ENCODE measurements around the gene MXRA8. TPM values are rescaled to one million over a fixed set of nuclear protein-coding genes. Genes with fewer than 3 reads are reported as not detected.

The MXRA8 gene
- total RNA-seq, 1 donor from 2014 or later: 106 TPM

DNA sequence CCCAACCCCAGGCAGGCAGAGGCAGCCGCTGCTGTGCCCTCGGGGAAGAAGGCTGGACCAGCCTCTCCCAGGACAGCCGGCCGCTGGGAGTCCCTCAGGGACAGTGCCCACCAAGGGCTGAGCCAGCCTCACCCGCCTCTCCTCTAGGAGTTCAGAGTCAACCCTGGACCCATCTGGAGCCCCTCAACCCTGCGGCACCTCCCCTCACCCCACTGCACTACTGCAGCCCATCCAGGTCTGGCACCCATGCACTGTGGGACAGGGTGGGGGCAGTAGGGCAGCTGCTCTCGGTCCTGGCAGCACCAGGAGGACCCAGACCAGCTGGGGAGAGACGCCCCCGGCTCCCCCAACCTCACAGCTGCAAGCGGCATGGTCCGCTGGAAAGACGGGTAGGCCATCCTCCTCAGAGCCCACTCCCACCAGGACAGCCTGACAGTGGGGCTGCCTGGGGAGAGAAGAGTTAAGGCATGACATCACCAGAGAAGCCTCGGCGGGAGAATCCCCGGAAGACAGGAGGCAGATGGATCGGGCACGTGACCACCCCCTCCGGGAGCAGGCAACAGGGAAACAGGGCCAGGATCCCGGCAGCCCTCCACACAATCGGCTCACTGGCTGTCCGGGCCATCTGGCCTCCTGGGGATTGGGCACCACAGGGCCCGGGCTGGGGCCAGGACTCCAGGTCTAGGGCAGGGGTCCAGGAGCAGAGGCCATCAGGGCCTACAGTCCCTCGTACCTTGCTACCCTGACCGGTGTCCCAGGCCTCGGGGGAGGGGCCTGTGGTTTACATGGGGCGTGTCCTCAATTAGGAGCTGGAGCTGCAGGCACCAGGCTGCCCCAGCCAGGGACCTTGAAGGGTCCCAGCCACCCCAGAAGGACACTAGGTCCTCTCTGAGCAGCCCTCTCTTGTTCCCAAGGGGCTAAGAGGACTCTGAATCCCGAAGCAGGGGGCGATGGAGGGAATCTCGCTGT is 53.7 kb downstream of the MXRA8 start:
- peak; percentile 31 for DNase-seq (ENCODE audit: low read depth)
- no peaks in the 10 kb centered on the region for H3K27me3 ChIP-seq (ENCODE audit: control insufficient read depth, insufficient read depth, low read length)
- peak overlapping the region; percentile 6 for H3K4me3 ChIP-seq (ENCODE audit: low read depth, low read length)
- peaks cover 1% of the 10 kb centered on the region for H3K36me3 ChIP-seq (ENCODE audit: control insufficient read depth, insufficient read depth, low read length)
- TF ChIP-seq, protein P1, sequence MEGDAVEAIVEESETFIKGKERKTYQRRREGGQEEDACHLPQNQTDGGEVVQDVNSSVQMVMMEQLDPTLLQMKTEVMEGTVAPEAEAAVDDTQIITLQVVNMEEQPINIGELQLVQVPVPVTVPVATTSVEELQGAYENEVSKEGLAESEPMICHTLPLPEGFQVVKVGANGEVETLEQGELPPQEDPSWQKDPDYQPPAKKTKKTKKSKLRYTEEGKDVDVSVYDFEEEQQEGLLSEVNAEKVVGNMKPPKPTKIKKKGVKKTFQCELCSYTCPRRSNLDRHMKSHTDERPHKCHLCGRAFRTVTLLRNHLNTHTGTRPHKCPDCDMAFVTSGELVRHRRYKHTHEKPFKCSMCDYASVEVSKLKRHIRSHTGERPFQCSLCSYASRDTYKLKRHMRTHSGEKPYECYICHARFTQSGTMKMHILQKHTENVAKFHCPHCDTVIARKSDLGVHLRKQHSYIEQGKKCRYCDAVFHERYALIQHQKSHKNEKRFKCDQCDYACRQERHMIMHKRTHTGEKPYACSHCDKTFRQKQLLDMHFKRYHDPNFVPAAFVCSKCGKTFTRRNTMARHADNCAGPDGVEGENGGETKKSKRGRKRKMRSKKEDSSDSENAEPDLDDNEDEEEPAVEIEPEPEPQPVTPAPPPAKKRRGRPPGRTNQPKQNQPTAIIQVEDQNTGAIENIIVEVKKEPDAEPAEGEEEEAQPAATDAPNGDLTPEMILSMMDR (IDR thresholded peaks at IDR 0.05; ENCODE audit: insufficient read depth, low read length, poor library complexity, severe bottlenecking): no peak

DNA sequence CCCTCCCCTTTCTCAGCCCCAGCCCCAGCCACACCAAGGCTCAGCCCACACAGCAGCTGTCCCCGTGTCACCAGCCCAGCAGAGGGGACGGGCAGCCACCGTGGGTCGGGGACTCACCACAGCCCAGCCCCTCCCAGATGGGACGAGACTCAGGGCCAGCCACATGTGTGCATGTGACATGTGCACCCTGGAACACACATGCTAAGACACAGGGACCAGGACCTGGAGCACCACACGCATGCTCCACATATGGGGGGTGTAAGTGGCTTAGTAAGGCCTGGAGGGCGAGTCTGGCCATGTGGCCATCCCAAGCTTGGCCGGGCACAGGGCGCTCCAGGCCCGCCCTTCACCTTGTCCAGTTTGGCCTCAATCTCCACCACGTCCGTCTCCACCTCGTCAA is 54.6 kb downstream of the MXRA8 start:
- TF ChIP-seq, protein P1 (IDR thresholded peaks at IDR 0.05; ENCODE audit: insufficient read depth, low read length, poor library complexity, severe bottlenecking): no peak
- Histone ChIP-seq H3K27me3 (ENCODE audit: control insufficient read depth, insufficient read depth, low read length) (no peaks in the 10 kb centered on the region), H3K36me3 (ENCODE audit: control insufficient read depth, insufficient read depth, low read length) (no peaks in the 10 kb centered on the region), H3K4me3 (ENCODE audit: low read depth, low read length) (no peak overlapping the region)
- DNase-seq (ENCODE audit: low read depth): no peak

DNA sequence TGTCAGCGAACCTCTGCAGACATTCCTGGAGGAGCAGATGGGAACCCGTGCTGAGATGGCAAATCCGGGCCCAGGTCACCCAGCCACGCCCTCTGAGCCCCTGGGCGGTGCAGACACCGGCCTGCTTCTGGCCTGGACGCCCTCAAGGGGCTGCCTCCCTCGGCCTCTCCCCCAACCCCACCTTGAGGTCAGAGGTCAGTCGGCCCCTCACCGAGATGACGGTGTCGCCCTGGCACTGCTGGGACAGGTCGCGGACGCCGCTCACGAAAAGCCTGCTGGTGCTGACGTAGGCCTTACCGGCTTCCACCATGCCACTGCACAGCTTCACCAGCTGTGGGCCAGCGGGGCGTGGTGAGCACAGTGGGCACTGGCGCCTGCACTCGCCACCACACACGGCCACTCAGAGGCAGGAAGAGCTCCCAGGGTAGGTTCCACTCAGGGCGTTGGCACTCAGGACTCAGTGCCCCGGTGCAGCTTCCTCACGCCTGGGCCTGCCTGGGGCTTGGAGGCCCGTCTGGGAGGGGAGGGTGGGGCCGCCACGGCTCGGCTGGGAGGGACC is 55.3 kb downstream of the MXRA8 start:
- Histone ChIP-seq H3K4me3 (ENCODE audit: low read depth, low read length) (no peak overlapping the region), H3K36me3 (ENCODE audit: control insufficient read depth, insufficient read depth, low read length) (no peaks in the 10 kb centered on the region), H3K27me3 (ENCODE audit: control insufficient read depth, insufficient read depth, low read length) (no peaks in the 10 kb centered on the region)
- TF ChIP-seq, protein P1 (IDR thresholded peaks at IDR 0.05; ENCODE audit: insufficient read depth, low read length, poor library complexity, severe bottlenecking): no peak
- no peak for DNase-seq (ENCODE audit: low read depth)

Other genes starting within 250 kb of the MXRA8 start
- gene C1orf159, start 242.5 kb downstream of the MXRA8 start, total RNA-seq: 20.3 and 25.5 TPM in 2 replicates
- gene TTLL10, start 184.7 kb downstream of the MXRA8 start, total RNA-seq: 0.27 TPM in 1 of 2 replicates, not detected in the other
- 0.67 and 2.1 TPM in 2 replicates for gene TNFRSF18, start 152.0 kb downstream of the MXRA8 start, total RNA-seq
- 0.25 and 3.6 TPM in 2 replicates for gene TNFRSF4, start 144.4 kb downstream of the MXRA8 start, total RNA-seq
- 146 and 153 TPM in 2 replicates for gene SDF4, start 126.6 kb downstream of the MXRA8 start, total RNA-seq
- gene B3GALT6, start 126.3 kb downstream of the MXRA8 start, total RNA-seq: 43.7 and 48.6 TPM in 2 replicates
- 0.88 and 1.4 TPM in 2 replicates for gene C1QTNF12, start 111.8 kb downstream of the MXRA8 start, total RNA-seq
- gene UBE2J2, start 84.7 kb downstream of the MXRA8 start, total RNA-seq: 65.1 and 78.0 TPM in 2 replicates
- 0.46 and 0.62 TPM in 2 replicates for gene SCNN1D, start 78.1 kb downstream of the MXRA8 start, total RNA-seq
- 37.9 and 43.1 TPM in 2 replicates for gene ACAP3, start 50.6 kb downstream of the MXRA8 start, total RNA-seq
- gene PUSL1, start 50.0 kb downstream of the MXRA8 start, total RNA-seq: 45.1 and 59.9 TPM in 2 replicates
- 94.2 and 123 TPM in 2 replicates for gene INTS11, start 33.9 kb downstream of the MXRA8 start, total RNA-seq
- 44.3 and 59.5 TPM in 2 replicates for gene CPTP, start 33.8 kb downstream of the MXRA8 start, total RNA-seq
- gene TAS1R3, start 27.3 kb downstream of the MXRA8 start, total RNA-seq: 0.08 and 1.0 TPM in 2 replicates
- gene DVL1, start 9.1 kb downstream of the MXRA8 start, total RNA-seq: 87.3 and 101 TPM in 2 replicates
- gene AURKAIP1, start 16.7 kb upstream of the MXRA8 start, total RNA-seq: 201 and 204 TPM in 2 replicates
- gene CCNL2, start 40.8 kb upstream of the MXRA8 start, total RNA-seq: 134 and 136 TPM in 2 replicates
- gene MRPL20, start 48.7 kb upstream of the MXRA8 start, total RNA-seq: 134 and 159 TPM in 2 replicates
- gene ANKRD65, start 62.7 kb upstream of the MXRA8 start, total RNA-seq: 1.4 and 1.6 TPM in 2 replicates
- gene VWA1, start 77.1 kb upstream of the MXRA8 start, total RNA-seq: 27.6 and 28.3 TPM in 2 replicates
- 0.38 and 0.75 TPM in 2 replicates for gene ATAD3C, start 91.1 kb upstream of the MXRA8 start, total RNA-seq
- gene ATAD3B, start 113.2 kb upstream of the MXRA8 start, total RNA-seq: 31.4 and 37.8 TPM in 2 replicates
- gene ATAD3A, start 153.6 kb upstream of the MXRA8 start, total RNA-seq: 51.5 and 53.6 TPM in 2 replicates
- gene TMEM240, start 182.1 kb upstream of the MXRA8 start, total RNA-seq: 2.8 and 3.9 TPM in 2 replicates
- gene SSU72, start 216.3 kb upstream of the MXRA8 start, total RNA-seq: 69.0 and 87.3 TPM in 2 replicates
- gene FNDC10, start 241.6 kb upstream of the MXRA8 start, total RNA-seq: 8.0 and 9.2 TPM in 2 replicates